ENCODE results near the gene ADA.
"Not testable (repeated sequence)": the region's sequence is repeated elsewhere in the genome, so short reads cannot be mapped to it uniquely, and the experiment has no call there.

ADA gene

DNA sequence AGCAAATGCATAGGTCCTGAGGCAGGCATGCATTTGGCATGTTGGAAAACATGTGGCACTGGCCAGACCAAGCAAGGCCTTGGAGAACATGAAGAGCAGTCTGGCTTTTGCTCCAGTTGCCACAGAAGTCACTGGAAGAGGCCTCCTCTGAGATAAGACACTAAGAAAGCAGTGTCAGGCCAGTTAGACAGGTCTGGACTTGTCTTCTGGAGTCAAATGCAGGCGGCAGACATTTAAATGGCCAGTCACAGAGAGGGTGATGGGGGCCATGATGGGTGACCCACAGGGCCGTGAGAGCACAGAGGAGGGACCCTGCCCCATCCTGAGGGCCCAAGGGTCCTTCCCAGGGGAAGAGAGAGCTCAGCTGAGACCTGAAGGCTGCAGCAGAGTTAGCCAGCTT lies 26.7 kb upstream of the ADA start:
- no peak for DNase-seq

DNA sequence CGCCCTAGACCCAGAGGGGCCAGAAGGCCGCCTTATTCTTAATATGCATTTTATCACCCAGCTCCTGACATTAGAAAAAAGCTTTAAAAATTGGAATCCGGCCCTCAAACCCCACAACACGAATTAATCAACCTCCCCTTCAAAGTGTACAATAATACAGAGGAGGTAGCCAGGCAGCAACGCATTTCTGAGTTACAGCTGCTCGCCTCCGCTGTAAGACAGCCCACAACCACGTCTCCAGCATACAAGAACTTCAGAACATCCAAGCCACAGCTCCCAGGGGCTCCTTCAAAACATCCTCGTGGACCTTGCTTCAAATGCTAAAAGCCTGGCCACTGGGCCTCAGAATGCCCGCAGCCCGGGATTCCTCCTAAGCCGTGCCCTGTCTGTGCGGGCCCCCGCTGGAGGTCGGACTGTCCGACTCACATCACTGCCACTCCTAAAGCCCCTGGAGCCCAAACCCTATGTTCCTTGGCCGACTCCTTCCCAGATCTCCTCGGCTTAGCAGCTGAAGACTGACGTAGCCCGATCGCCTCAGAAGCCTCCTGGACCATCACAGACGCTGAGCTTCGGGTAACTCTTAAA lies 20.9 kb upstream of the ADA start:
- DNase-seq = not testable (repeated sequence)

DNA sequence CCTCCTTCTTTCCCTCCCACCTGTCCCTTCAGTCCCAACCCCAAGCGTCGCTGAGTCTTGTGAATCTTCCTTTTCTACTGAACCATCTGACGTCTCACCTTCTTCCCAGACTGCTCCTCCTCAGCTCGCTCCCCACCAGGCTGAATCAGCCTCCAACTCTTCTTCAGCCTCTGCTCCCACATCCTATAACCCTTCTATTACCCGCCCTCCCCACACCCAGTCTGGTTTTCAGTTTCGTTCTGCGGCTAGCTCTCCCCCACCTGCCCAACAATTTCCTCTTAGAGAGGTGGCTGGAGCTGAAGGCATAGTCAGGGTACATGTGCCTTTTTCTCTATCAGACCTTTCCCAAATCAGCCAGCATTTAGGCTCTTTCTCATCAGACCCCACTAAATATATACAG lies 20.0 kb upstream of the ADA start:
- not testable (repeated sequence) for DNase-seq

DNA sequence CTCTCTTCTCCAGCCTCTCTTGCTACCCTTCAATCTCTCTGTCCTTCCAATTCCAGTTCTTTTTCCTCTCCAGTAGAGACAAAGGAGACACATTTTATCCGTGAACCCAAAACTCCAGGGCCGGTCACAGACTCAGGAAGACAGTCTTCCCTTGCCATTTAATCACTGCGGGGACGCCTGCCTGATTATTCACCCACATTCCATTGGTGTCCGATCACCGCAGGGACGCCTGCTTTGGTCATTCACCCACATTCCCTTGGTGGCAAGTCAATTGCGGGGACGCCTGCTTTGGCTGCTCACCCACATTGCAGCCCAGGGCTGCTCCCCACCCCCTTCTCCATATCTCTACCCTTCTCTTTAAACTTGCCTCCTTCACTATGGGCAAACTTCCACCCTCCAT lies 19.4 kb upstream of the ADA start:
- DNase-seq = not testable (repeated sequence)

DNA sequence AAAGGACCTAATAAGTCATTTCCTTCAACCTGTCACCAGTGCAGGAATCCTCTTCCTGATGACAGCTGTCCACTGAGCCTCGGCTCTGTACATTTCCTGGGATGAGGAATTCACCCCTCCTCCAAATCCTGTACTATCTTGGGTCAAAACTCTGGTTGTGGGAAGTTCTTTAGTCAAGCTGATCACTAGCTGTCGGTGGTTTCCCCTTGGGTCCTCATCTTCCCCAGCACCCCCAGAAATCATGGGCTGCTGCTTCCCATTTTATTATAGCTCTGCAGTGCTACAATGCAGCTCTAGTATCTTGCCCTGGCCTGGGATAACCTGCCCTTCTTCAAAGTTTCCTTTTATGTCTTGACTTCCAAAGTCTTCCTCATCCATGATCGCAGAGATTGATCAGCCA lies 14.6 kb upstream of the ADA start:
- no peak for DNase-seq

DNA sequence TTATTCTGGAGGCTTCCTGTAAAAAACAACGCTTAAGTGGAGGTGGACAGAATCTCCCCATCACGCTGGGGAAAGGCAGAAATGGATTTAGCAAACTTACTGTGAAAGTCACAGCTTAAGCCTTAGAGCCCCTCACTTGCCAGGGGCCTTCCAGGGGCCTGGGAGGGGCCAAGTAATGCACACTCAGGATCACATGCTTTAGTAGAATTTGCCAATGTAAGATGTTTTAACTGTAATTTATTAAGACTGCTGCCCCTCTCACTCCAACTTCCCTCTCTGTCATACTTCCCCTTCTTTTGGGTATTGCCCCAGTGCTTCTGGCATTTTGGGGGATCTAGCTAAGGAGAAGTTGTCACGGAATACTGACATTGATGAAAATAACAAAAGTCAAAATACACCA lies 12.6 kb upstream of the ADA start:
- no peak for DNase-seq

DNA sequence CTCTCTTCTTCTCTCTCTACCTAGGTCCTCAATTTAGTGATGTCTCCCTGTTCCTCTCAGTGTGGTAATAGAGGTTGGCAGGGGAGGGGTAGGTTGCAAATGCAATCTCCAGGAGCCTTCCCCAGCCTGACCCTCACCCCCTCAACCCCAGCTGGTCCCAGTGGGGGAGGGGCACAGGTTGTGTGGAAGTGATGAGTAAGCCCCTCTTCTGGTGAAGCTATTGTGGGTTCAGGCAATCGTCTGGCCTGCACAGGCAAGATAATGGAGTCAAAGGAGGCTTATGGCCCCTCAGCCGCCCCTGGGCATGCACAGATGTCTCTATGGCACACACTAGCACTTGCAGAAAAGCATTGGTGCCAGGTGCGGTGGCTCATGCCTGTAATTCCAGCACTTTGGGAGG lies 10.8 kb upstream of the ADA start:
- DNase-seq = no peak

DNA sequence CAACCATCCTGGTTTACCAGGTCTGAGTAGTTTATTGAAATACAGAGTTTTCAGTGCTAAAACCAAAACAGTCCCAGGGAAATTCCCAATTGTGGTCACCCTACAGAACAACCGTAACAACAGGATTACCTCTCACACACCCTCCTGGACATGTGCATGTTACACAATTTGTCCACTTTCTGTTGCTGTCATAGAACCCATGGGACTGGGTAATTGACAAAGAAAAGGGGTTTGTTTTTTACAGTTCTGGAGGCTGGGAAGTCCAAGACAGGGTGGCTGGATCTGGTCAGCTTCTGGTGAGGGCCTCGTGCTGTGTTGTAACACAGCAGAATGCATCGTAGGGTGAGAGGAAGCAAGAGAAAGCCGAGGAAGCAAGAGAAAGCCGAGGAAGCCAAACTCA lies 9.1 kb upstream of the ADA start:
- DNase-seq = no peak

DNA sequence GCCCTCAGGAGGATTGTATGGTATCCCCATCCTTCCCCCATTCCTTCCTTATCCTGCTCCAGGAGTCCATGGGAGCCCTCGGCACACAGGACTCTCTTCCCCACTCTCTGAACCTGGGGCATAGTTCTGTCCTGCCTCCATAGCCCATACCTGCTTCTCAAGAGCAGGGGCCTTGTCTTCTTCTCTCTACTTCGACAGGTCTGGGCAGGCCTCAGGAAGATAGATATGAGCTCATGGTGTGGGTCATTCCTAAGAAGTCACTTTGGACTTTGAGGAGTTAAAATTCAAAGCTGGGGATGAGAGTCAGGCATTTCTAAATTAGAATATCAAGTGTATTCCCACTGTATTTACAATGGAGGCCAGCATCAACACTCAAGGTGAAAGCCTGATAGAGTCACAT lies 8.4 kb upstream of the ADA start:
- DNase-seq = no peak

DNA sequence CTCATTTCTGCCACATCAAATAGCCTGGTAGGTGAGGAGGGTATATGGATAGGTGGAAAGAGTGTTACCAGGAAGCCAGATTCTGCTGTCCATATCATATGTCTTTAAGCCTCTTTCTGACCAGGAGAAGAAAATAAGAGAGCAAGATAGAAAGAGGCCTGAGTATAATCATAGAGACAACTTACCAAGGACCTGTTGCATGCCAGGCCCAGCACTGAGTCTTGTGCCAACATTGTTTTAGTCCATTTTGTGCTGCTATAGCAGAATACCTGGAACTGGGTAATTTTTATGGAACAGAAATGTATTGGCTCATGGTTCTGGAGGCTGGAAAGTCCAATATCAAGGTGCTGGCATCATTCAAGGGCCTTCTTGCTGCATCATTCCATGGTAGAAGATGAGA lies 7.3 kb upstream of the ADA start:
- no peak for DNase-seq

DNA sequence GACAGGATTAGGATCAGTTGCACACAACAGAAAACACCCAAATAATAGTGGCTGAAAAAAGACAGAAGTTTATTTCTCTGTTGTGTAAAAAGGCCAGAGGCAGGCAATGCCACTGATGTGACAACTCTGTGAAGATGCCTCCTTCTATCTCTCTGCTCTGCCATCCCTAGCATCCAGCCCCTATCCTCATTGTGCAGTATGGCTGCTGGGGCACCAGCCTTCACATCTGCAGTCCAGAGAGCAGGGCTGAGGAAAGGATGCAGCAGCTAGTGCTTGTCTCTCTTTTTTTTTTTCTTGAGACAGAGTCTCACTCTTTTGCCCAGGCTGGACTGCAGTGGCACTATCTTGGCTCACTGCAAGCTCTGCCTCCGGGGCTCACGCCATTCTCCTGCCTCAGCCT lies 6.4 kb upstream of the ADA start:
- no peak for DNase-seq

DNA sequence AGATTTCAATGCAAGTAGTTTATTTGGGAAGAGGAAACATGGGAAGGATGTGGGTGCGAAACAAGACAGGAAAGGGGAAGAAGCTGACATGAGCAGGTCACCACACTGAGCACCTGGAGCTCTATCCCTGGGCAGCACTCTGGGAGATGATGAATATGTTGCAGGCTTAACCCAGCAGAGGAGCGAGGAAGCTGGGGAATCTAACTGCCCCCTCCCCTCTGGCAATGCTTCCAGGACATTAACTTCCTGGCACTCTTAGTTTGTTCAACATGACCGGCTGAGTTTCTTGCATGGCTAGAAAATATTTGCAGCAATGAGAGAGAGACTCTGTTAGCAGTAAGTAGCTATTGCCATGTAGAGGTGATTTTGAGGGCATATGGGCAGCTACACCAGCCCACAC lies 4.9 kb upstream of the ADA start:
- DNase-seq = no peak

DNA sequence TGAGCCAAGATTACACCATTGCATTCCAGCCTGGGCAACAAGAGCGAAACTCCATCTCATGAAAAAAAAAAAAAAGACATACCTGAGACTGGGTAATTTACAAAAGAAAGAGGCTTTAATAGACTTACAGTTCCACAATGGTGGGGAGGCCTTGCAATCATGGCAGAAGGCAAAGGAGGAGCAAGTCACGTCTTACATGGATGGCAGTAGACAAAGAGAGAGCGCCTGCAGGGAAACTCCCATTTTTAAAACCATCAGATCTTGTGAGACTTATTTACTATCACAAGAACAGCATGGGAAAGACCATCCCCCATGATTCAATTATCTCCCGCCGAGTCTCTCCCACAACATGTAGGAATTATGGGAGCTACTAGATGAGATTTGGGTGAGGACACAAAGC lies 2.7 kb upstream of the ADA start:
- not testable (repeated sequence) for DNase-seq

DNA sequence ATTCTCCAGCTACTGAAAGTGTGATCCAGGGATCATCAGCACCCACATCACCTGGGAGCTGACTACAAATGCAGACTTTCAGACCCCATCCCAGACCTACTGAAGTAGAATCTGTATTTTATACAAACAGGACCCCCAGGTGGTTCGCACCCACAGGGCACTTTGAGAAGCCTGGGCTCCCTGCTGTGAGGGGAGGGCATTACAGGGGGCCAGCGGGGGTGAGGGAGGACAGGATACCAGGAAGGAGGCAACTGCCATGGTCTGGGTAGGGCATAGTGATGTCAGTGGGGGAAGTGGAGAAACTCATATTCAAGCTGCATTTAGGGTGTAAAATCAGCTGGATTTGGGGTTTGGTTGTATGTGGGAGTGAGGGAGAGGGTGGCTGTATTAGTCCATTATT lies 2.0 kb upstream of the ADA start:
- no peak for DNase-seq

DNA sequence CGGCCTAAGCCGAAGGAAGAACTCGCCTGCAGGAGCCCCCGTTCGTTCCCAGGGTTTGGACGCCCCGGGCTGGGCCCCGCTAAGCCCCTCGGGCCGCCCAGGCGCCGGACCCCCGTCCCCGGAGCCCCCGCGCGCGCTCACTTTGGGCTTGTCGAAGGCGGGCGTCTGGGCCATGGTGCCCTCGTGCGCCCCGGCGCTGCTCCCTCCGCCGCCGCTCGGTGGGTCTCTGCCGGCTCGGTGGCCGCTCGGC lies 140 bp downstream of the ADA start:
- DNase-seq = no peak

DNA sequence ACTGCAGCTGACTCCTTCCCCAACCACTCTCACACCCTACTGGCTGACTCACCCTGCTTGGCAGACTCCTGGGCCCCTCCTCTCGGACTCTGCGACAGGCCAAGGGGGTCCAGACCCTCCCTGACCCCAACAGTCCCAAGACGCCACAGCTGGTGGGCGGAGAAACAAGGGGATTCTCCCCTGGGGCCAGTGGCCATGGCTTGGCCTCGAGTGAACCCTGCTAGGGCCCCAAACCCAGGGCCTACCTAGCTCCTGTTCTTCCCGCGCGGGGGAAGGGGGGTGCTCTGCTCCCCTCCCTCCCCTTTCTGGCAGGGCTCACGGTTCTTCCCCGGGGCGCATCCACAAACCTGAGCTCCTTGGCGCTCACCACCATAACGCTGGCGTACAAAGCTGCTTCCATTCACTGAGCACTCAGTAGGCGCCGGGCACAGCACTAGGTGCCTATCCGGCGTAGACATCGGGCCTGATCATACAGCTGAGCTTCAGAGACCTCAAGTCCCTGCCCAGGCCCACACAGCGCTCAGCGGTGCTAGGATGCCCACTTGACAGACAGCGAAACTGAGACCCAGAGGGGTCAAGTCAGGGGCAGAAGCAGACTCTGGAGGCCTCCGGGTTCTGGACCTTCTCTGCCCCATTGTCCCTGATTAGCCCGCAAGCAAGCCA lies 597 bp downstream of the ADA start:
- no peak for DNase-seq

DNA sequence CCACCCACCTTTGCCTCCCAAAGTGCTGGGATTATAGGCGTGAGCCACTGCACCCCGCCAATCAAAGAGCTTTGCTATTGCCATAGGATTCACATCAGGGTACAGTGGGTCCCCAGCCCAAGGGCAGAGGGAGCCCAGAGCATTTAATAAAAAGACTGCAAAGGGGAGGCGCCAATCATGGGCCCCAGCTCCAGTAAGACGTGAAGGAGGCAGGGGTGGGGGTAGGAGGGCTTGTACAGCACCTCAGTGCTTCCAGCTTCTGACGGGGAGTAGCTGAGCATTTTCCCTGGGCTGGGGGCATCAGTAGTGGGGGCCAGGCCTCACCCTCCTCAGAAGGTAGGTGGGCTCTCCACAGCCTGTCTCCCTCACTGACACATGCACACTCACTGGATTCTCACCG lies 1.5 kb downstream of the ADA start:
- no peak for DNase-seq

DNA sequence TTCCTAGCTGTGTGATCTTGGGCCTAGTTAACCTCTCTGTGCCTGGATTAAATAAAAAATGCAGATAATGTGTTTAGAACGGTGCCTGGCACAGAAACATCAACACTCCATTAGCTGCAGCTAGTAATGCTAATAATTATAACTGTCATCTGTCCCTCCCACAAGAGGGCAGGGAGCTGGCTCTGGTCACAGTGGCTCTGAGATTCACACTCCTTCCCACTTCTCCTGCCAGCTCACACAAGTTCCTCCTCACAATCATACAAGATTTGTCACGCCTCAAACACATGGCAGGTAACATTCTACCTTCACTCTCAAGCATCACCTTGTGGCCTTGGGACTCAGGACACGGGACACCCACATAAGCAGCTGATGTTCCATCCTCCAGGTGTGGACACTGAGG lies 2.4 kb downstream of the ADA start:
- DNase-seq = no peak

DNA sequence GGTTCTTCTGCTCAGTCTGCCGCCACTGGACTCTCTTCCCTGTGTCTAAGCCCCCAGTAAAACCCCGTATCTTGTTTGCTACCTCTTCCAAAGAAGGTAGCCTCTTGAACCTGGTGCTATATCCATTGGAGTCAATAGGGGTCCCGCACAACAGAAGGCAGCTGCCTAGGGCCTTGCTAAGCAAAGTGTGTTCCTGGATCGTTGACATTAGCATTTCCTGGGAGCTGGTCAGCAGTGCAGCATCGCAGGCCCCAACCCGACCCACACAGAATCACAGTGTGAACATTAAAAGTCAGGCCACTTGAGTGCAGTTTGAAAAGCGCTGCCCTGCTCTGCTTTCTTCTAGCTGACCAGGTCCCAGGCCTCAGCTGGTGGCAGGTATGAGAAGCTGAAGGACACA lies 2.9 kb downstream of the ADA start:
- DNase-seq = no peak

DNA sequence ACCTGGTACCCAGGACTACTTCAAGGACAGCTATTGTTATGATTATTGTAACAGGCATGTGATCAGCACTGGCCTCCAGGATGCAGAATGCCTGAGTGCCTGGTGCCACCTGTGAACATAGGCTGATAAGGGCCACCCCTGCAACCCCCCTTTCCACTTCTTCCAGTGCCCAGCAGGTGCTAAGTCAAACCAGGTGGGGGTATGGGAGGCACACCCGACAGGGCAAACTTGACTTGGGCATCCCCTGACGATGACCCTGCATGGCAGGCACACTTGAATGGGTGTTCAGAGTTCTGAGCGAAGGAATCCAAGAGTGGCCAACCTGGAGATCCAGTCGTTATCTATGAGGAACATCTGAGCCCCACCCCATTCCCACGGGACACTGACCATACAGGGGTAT lies 3.4 kb downstream of the ADA start:
- no peak for DNase-seq

DNA sequence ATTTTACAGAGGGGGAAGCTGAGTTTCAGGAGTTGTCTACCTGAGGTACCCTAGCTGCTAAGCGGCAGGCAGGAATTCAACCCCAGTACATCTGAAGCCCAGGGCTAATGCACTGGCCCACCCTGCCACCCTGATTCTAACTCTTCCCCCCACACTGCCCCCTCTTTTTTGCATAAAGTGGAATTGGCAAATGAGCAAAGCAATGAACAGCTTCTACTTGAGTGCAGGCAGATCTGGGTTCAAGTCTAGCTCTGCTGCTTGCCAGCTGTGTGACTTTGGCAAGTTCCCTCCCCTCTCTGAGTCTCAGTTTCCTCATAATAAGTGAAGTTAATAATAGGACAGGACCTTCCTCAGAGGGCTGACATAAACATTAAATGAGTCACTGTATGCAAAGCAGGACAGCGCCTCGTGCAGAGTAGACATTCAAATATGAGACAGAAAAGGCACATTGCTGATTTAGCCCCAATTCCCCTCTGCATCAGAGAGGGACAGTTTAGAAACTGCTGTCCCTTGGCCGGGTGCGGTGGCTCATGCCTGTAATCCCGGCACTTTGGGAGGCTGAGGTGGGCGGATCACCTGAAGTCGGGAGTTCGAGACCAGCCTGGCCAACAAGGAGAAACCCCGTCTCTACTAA lies 4.7 kb downstream of the ADA start:
- no peak for DNase-seq

DNA sequence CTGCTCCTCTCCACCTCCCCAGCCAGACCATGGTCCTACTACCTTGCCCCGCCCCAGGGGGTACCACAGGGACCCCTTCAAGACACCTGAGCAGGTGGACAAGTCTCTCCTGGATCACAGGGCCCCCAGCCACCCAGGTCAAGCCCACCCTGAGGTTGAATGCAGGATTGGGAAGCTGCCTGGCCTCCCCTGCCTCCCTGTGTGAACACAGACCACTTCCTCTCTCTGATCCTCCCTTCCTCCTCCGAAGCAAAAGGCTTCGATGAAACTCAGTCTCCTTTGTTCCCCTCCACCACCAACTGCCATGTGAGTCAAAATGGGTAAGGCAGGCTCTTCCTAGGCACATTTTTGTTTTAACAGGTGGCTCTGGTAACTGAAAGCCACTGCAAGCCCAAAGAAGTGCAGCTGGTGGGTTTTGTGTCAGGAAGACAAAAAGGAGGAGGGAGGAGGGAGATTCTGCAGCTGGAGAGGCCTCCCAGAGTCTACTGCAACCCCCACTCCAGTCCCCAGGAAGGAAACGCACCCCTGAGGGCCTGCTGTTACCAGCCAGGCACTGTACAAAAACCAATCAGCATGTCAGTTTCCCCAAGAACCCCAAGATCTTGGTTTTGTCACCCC lies 5.4 kb downstream of the ADA start:
- DNase-seq = no peak

DNA sequence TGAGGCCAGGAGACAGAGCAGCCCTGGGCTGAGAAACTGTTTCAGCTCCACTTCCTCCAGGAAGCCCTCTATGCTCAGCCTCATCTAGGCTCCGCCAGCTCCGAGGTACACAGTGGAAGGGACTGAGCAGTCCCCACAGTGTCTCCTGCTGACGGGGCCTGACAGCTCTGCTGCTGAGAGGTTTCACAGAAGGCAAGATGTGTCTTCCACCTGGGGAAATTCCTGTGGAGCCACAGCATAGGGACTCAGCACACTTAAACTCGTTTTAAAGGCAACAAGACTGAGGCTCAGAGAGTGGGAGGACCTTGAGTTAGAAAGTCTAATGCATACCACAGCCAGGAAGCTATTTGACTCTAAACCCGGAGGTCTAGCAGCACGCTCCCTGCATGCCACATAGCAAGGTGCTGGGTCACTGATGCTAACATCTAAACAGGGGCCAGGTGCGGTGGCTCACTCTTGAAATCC lies 6.8 kb downstream of the ADA start:
- DNase-seq = no peak

DNA sequence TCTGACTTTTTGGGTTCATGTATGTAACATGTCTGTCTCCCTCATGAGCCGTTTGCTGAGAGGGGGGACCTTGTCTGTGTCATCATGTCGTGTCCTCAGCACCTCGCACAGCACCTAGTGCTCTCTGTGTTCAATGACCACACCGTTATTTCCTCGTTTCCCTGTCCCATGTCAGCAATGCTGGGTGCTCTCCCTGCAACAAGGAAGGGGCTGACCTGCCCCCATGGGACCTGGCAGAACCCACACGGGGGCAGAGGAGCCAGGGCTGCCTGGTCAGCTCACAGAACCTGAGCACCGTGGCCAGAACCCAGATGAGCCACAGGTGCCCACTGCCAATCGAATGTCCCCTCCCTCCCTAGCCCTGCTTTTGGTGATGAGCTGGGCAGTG lies 7.3 kb downstream of the ADA start:
- DNase-seq = no peak
